Epithelial cell of proximal tubule (primary cell): Measurements from ENCODE around the gene HIC1. TPM values are rescaled to one million over a fixed set of nuclear protein-coding genes. Genes with fewer than 3 reads are reported as not detected.

ENCODE experiments used
- DNase-seq: peaks from one replicate; pipeline ENCODE4 v3.0.0-alpha.2; 2011; ENCODE audit warnings: low read depth
- H3K4me3 ChIP-seq: 2 replicates; pipeline ENCODE4 v1.5.1; 2011; ENCODE audit warnings: low read depth, mild to moderate bottlenecking, low read length
- total RNA-seq: library from RNA; depleted of rRNA; stranded (reverse); fragments of >200 nt; gene quantifications from 2 replicates; pipeline ENCODE4 v1.2.3, GENCODE V29; 2015
- TF ChIP-seq, protein P1 (sequence below): conservative IDR thresholded peaks from 2 replicates; pipeline ENCODE4 v1.5.1; 2012; ENCODE audit warnings: low read depth, mild to moderate bottlenecking, low read length

Gene HIC1
- total RNA-seq, 1 donor from 2014 or later, result 2.7 TPM

DNA sequence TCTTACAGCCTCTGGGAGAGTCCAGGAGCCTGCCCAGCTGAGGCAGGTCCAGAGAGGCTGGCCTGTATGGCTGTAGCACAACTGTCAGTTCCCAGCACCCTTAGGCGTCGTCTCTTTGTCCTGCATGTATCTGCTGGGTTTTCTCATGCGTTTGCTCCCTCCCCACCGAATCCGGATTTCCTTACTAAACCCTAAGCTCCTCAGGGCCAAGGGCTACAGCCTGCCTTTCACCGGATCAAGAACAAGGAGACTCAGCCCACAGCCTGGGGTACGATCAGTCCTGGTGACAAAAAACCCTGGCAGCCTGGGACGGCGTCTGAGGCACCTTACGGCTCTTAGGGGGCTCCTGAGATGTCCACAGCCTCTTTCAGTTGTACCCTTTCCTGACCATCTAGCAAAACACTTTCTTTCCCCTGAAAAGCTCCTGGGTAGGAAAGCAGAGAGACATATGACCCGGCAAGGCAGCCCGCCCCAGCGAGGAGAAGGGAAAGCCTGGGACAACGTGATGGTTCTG, 12.2 kb downstream of the HIC1 start:
- no peak overlapping the region for H3K4me3 ChIP-seq
- TF ChIP-seq, protein P1, sequence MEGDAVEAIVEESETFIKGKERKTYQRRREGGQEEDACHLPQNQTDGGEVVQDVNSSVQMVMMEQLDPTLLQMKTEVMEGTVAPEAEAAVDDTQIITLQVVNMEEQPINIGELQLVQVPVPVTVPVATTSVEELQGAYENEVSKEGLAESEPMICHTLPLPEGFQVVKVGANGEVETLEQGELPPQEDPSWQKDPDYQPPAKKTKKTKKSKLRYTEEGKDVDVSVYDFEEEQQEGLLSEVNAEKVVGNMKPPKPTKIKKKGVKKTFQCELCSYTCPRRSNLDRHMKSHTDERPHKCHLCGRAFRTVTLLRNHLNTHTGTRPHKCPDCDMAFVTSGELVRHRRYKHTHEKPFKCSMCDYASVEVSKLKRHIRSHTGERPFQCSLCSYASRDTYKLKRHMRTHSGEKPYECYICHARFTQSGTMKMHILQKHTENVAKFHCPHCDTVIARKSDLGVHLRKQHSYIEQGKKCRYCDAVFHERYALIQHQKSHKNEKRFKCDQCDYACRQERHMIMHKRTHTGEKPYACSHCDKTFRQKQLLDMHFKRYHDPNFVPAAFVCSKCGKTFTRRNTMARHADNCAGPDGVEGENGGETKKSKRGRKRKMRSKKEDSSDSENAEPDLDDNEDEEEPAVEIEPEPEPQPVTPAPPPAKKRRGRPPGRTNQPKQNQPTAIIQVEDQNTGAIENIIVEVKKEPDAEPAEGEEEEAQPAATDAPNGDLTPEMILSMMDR, result no peak
- no peak for DNase-seq

DNA sequence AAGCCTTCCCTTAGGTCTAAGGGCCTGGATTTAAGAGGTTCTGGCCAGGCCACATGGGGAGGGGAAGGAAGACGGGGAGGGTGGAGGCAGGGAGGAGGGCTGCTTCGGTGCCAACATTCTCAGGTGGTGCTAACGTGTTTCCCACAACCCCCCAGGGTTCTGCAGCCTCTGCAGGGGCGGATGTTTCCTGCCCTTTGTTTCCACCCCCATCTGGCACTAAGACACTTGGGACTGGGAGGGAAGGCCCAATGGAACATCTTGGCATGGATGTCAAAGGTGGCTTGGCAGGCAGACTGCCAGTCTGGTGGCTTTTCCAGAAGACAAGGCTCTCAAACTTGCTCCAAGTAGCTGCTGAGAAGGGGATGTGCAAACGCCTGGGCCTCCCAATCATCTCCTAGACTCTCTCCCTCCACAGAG, 12.7 kb downstream of the HIC1 start:
- DNase-seq, result no peak
- TF ChIP-seq, protein P1, result no peak
- no peak overlapping the region for H3K4me3 ChIP-seq

DNA sequence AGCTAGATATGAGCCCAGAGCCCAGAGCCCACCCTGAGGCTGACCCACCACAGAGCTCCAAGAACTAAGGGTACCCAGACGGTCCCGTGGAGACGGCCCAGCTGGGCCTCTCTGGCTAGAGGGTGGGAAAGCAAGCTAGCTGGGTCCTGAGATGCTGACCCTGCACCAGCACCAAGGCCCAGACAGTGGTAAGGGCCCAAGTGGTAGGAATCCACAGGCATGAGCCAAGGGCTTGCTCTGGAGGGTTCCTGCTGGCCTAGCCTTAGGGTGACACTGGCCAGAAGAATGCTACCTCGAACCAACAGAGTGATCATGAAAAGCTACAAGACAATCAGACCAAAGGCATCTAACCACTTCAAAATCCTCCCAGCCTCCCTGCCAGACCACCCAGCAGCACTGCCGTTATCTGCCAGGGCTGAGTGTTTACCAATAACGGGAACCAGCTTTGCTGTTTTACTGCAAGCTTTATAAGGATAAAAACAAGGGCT, 13.2 kb downstream of the HIC1 start:
- TF ChIP-seq, protein P1, result no peak

DNA sequence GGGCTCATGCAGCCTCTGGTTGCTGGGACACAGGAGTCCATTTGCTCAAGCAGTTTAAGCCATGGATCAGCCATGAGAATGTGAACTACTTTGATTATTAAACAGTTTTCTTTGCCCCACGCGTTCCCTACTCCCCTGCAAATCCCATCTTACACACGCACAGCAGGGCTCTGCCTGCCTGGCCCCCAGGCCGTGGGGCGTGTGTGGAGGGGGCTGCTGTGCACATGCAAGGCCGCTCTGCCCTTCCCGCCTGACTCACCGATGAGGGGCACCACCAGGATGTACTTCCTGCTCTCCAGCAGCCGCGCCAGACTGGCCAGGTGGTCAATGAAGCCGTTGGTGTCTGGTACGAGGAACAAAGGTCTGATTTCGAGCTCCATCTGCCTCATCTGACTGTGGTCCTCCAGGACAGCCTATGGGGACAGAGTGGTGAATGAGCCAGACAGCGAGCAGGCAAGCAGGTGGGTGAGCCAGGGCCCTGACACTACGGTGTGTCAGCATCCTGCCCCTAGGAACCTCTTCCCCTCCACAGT, 13.7 kb downstream of the HIC1 start:
- TF ChIP-seq, protein P1, result no peak
- DNase-seq, result no peak
- no peak overlapping the region for H3K4me3 ChIP-seq

More for the DNA sequence above, 13.2 kb downstream of the HIC1 start:
- H3K4me3 ChIP-seq, result no peak overlapping the region
- no peak for DNase-seq

DNA sequence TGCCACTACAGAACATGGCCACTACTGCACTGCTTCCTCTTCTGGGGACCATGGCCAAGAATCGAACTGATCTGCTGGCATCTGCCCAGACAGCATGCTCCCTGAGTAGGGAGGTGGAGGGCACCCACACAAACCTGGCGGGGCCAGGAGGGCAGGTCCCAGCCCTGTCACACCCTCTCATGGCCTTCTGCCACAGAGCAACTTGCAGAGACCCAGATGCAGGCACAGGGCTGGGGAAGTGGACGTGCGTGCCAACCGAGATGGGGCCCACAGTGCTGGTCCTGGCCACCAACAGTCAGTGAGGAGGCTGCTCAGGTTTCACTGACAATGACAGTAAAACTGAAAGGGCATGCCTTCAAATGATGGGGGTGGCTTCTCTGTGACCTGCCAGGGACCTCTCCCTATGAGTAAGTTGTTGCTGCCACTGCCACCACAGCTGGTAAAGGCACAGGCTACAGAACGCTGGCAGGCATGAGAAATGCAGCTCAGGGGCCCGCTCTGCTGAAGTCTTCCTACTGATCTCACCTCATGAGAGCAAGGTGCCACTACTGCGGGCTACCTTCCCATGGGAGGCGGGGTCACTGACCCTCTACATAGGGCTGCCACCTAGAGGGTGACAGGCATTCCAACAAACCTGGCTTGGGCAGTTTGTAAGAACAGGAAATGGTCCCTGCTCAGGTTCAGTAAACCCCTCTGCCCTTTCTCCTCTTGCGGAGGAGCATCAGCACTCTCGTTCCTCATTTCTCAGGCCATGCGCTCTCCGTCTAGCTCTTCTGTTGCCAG, 15.5 kb downstream of the HIC1 start:
- TF ChIP-seq, protein P1, result no peak
- no peak for DNase-seq
- no peak overlapping the region for H3K4me3 ChIP-seq

DNA sequence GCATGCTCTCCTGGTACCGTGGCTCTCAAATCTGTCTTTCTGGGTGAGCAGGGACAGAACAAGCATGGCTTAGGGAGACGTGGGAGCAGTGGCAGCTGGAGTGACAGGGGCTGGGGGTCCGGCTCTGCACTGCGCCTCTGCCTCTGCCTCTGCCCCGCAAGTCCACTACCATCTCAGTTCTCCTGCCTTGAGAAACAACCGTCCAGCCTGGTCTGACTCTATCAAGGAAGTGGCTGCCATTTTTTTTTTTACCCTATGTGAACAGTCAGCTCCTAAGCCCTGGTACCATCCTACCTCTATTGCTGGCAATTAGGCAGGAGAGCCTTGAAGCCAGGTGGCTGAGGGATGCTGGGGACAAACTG, 16.1 kb downstream of the HIC1 start:
- TF ChIP-seq, protein P1, result no peak
- H3K4me3 ChIP-seq, result no peak overlapping the region
- no peak for DNase-seq
